GM12878 (cell line): Measurements from ENCODE around the gene UBASH3B. TPM values are rescaled to one million over a fixed set of nuclear protein-coding genes. Genes with fewer than 3 reads are reported as not detected.

Experiments
- ATAC-seq: fragments of 200-7000 bp; cut with Tn5 transposase; 3 replicates; pipeline ENCODE4 v1.9.1; 2020; ENCODE audit warnings: mild to moderate bottlenecking, moderate library complexity
- BruUV-seq: library from RNA; stranded (reverse); fragments of 400-500 nt; replicated peaks from 2 replicates; lab custom pipeline; 2021; lab: Mats Ljungman, UMichigan
- CTCF ChIA-PET: fragments of 300-600 bp; sonication (Branson Sonifier 250); formaldehyde crosslinking; extraction: SDS; loops from one replicate; lab custom pipeline; 2021; ENCODE audit warnings: inconsistent platforms; lab: Yijun Ruan, JAX
- POLR2A ChIA-PET: fragments of 350-600 bp; formaldehyde crosslinking; extraction: SDS; loops from one replicate; lab custom pipeline; 2021; ENCODE audit warnings: inconsistent platforms; lab: Charles Lee
- RAD21 ChIA-PET: fragments of 300-600 bp; sonication (Branson Sonifier 250); formaldehyde crosslinking; loops from one replicate; lab custom pipeline; 2023; ENCODE audit warnings: antibody characterized with exemption; ENCODE audit not compliant: unreplicated experiment; lab: Charles Lee
- SMC1A ChIA-PET: fragments of 300-600 bp; sonication (Branson Sonifier 250); formaldehyde crosslinking; loops from one replicate; lab custom pipeline; 2023; ENCODE audit not compliant: unreplicated experiment, uncharacterized antibody; lab: Charles Lee
- DNase-seq: peaks from one replicate; pipeline ENCODE4 v3.0.0-alpha.2; 2011; ENCODE audit warnings: low read depth, low spot score
- FAIRE-seq: peaks from 3 replicates; lab custom pipeline; 2011; peaks lifted over from hg19 to GRCh38; lab: Jason Lieb, UNC
- H2AFZ ChIP-seq: 2 replicates; pipeline ENCODE4 v1.6.0; 2011; ENCODE audit warnings: low read depth, low read length, control low read depth; ENCODE audit not compliant: control insufficient read depth
- H3K27ac ChIP-seq: 2 replicates; pipeline ENCODE4 v1.5.1; 2011; ENCODE audit warnings: control low read depth; ENCODE audit not compliant: control insufficient read depth, insufficient read depth
- H3K27me3 ChIP-seq, 2 experiments: replicated peaks in 1 of 2; 2 replicates each; pipeline versions ENCODE4 v1.6.0 to v1.6.1; 2011; ENCODE audit warnings: low read length in 1 of 2; ENCODE audit not compliant: control insufficient read depth in 2 of 2, insufficient read depth in 2 of 2
- H3K36me3 ChIP-seq, 2 experiments: 2 replicates each; pipeline ENCODE4 v1.5.1; 2011; ENCODE audit warnings: low read length in 1 of 2; ENCODE audit not compliant: control insufficient read depth in 2 of 2, insufficient read depth in 2 of 2
- H3K4me1 ChIP-seq: 2 replicates; pipeline ENCODE4 v1.6.1; 2011; ENCODE audit warnings: mild to moderate bottlenecking, low read length, moderate library complexity, mixed read lengths; ENCODE audit not compliant: control insufficient read depth, insufficient read depth
- H3K4me2 ChIP-seq: 2 replicates; pipeline ENCODE4 v1.6.0; 2011; ENCODE audit warnings: control low read depth; ENCODE audit not compliant: control insufficient read depth, insufficient read depth
- H3K4me3 ChIP-seq: fragments of 200-600 bp; sonication (generic); 2 replicates; pipeline ENCODE4 v1.5.1; 2016
- H3K79me2 ChIP-seq: 2 replicates; pipeline ENCODE4 v1.6.0; 2011; ENCODE audit warnings: low read length; ENCODE audit not compliant: control insufficient read depth, insufficient read depth
- H3K9ac ChIP-seq: 2 replicates; pipeline ENCODE4 v1.8.0; 2011; ENCODE audit warnings: low read length, control low read depth, mixed read lengths; ENCODE audit not compliant: control insufficient read depth, insufficient read depth
- H3K9me3 ChIP-seq: replicated peaks from 3 replicates; pipeline ENCODE4 v1.5.1; 2011; ENCODE audit warnings: mild to moderate bottlenecking, low read length; ENCODE audit not compliant: control insufficient read depth, insufficient read depth
- H4K20me1 ChIP-seq: 2 replicates; pipeline ENCODE4 v1.6.0; 2011; ENCODE audit not compliant: control insufficient read depth, insufficient read depth
- CREB1 ChIP-seq: IDR thresholded peaks from 2 replicates; pipeline ENCODE4 v1.6.1; 2012; ENCODE audit warnings: low read depth, mild to moderate bottlenecking, inconsistent platforms
- ELK1 ChIP-seq: IDR thresholded peaks from 2 replicates; pipeline ENCODE4 v1.6.1; 2012; ENCODE audit warnings: low read depth, low read length, improper control_type of control experiment
- HDGF ChIP-seq: fragments of 450-650 bp; IDR thresholded peaks from 2 replicates; pipeline ENCODE4 v1.6.1; 2016; ENCODE audit warnings: antibody characterized with exemption
- IKZF2 ChIP-seq, 2 experiments: fragments of 450-650 bp; IDR thresholded peaks; 2 replicates each; pipeline ENCODE4 v1.6.1; 2017; ENCODE audit warnings: mild to moderate bottlenecking in 2 of 2, moderate library complexity in 2 of 2
- MEF2A ChIP-seq: IDR thresholded peaks from 2 replicates; pipeline ENCODE4 v1.6.1; 2011; ENCODE audit warnings: low read depth, mild to moderate bottlenecking, low read length, moderate library complexity; ENCODE audit not compliant: insufficient read depth
- NBN ChIP-seq: fragments of 450-650 bp; IDR thresholded peaks from 2 replicates; pipeline ENCODE4 v1.6.1; 2016
- NFXL1 ChIP-seq: fragments of 450-650 bp; IDR thresholded peaks from 2 replicates; pipeline ENCODE4 v1.6.1; 2017; ENCODE audit warnings: antibody characterized with exemption, mild to moderate bottlenecking, borderline replicate concordance
- PRDM15 ChIP-seq: fragments of 450-650 bp; formaldehyde crosslinking; IDR thresholded peaks from 2 replicates; pipeline ENCODE4 v1.4.0; 2020; ENCODE audit warnings: mild to moderate bottlenecking, moderate library complexity
- REST ChIP-seq: IDR thresholded peaks from 2 replicates; pipeline ENCODE4 v1.6.1; 2012; ENCODE audit warnings: mild to moderate bottlenecking, low read depth, low read length
- TCF3 ChIP-seq: IDR thresholded peaks from 2 replicates; pipeline ENCODE4 v1.6.1; 2012; ENCODE audit warnings: low read depth, mild to moderate bottlenecking, low read length, borderline replicate concordance; ENCODE audit not compliant: insufficient read depth
- ZBTB11 ChIP-seq: fragments of 450-650 bp; formaldehyde crosslinking; IDR thresholded peaks from 2 replicates; pipeline ENCODE4 v1.5.0; 2022; ENCODE audit warnings: mild to moderate bottlenecking, missing genetic modification characterization
- WGBS: methylation state at CpG from one replicate; pipeline ENCODE4 v1.1.6; 2016; ENCODE audit warnings: low lambda C conversion rate; ENCODE audit not compliant: insufficient replicate concordance, insufficient coverage; ENCODE audit errors: missing lambda C conversion rate; 5-methylcytosine and 5-hydroxymethylcytosine counted together
- in situ Hi-C: fragments of 300-500 bp; cut with MboI; formaldehyde crosslinking; loops from 9 replicates; pipeline ENCODE4 v1.14.3; 2018; ENCODE audit warnings: mixed read lengths
- intact Hi-C: fragments of 100-400 bp; cut with micrococcal nuclease; formaldehyde crosslinking; loops from one replicate; pipeline ENCODE4 v1.14.2; 2022; ENCODE audit not compliant: unreplicated experiment
- polyA plus RNA-seq, 11 experiments: library from polyadenylated mRNA; depleted of rRNA in 4 of 11; unstranded in 6 of 11; stranded (reverse) in 5 of 11; fragments of >200 nt; fragmentation: Nextera tagmentation in 4 of 11; fragmentation: Illumina TruSeq in 1 of 11; extraction: Ambion mirVana in 4 of 11; extraction: Trizol in 1 of 11; gene quantifications; 1 replicate in 1 of 11; 2 replicates in 10 of 11; pipeline versions ENCODE4 v1.2.1 to v1.2.3, GENCODE V29; 2011 to 2016; ENCODE audit warnings: inconsistent platforms in 2 of 11, missing spikeins in 2 of 11, low read depth in 1 of 11
- total RNA-seq, 4 experiments: library from RNA; depleted of rRNA in 3 of 4; stranded (reverse); fragments of >200 nt in 3 of 4; fragmentation: Illumina TruSeq in 1 of 4; extraction: Trizol in 1 of 4; gene quantifications; 2 replicates each; pipeline versions ENCODE4 v1.2.1 to v1.2.3, GENCODE V29; 2013 to 2021

Gene UBASH3B
- total and polyA plus RNA-seq, 10 of the 15 experiments (the other 5 are each of a cell fraction or from before 2014, with no cell fraction given), result 0.18 to 3.3 (median 0.57) TPM

- H3K36me3 ChIP-seq, result no peaks in the 10 kb centered on the region
- peaks cover 25% of the 10 kb centered on the region for H3K4me1 ChIP-seq
- H2AFZ ChIP-seq, result no peak overlapping the region
- no TSS peak for BruUV-seq
- FAIRE-seq (no peak), ATAC-seq (no peak), DNase-seq (no peak)
- intact Hi-C loops (no loop called here), in situ Hi-C loops (no loop called here)
- no peaks in the 10 kb centered on the region for H4K20me1 ChIP-seq
- H3K27ac ChIP-seq, result no peak overlapping the region
- H3K27me3 ChIP-seq, result no peaks in the 10 kb centered on the region
- SMC1A ChIA-PET, result interaction anchor here (1.0 to 15.4 kb wide), 10 partner anchors 8 to 209 kb away, joined by 3 to 485 read pairs (median 10); no protein-coding TSS in a partner anchor
- CTCF ChIA-PET, result interaction anchor here (1.0 to 15.5 kb wide), 4 partner anchors 10 to 55 kb away, joined by 9 to 490 read pairs (median 248); no protein-coding TSS in a partner anchor
- no peaks in the 10 kb centered on the region for H3K9me3 ChIP-seq
- POLR2A ChIA-PET, result no interaction called here
- no peak overlapping the region for H3K4me2 ChIP-seq
- H3K4me3 ChIP-seq, result no peak overlapping the region
- 0% methylated on average over 1 of the region's 1 CpG for WGBS
- no peaks in the 10 kb centered on the region for H3K79me2 ChIP-seq
- H3K9ac ChIP-seq, result no peak overlapping the region
- RAD21 ChIA-PET, result interaction anchor here (1.0 to 11.7 kb wide), 7 partner anchors 9 to 53 kb away, joined by 3 to 293 read pairs (median 7); partner anchors contain the start of gene CRTAM
- TF ChIP-seq PRDM15 (CRISPR knock-in tag) (no peak), NBN (no peak), REST (no peak), ZBTB11 (no peak), NFXL1 (no peak), ELK1 (no peak), TCF3 (no peak), MEF2A (no peak), HDGF (no peak), CREB1 (no peak), IKZF2 (IDR thresholded peaks at IDR 0.05) (no peak)
Measured at GRCh38 chr11:122847466-122847865, 191.9 kb downstream of the UBASH3B start.
